Psoas muscle (tissue), 8 donors: Measurements from ENCODE around the gene SIK2. TPM values are rescaled to one million over a fixed set of nuclear protein-coding genes. Genes with fewer than 3 reads are reported as not detected.

Experiments used
- ATAC-seq, 4 donors: fragments of 200-7000 bp; cut with Tn5 transposase; one replicate each; pipeline ENCODE4 v1.9.1; 2020; ENCODE audit warnings: moderate library complexity in 3 of 4, mild to moderate bottlenecking in 2 of 4
- DNase-seq, 2 donors: peaks; one replicate each; pipeline ENCODE4 v3.0.0-alpha.2; 2020
- H3K27ac ChIP-seq: fragments of 200-600 bp; one replicate; pipeline ENCODE4 v1.8.0; 2022
- H3K27me3 ChIP-seq, 3 donors: fragments of 200-600 bp in 1 of 3; one replicate each; pipeline versions ENCODE4 v1.6.1 to v1.8.0; 2013 to 2022; ENCODE audit warnings: low read length in 2 of 3, mild to moderate bottlenecking in 2 of 3, moderate library complexity in 1 of 3; ENCODE audit not compliant: insufficient read depth in 3 of 3
- H3K36me3 ChIP-seq, 2 donors: fragments of 200-600 bp in 1 of 2; one replicate each; pipeline versions ENCODE4 v1.6.1 to v1.8.0; 2013 to 2022; ENCODE audit warnings: low read depth in 1 of 2, mild to moderate bottlenecking in 1 of 2, moderate library complexity in 1 of 2; ENCODE audit not compliant: insufficient read depth in 1 of 2
- H3K4me1 ChIP-seq: fragments of 200-600 bp; one replicate; pipeline ENCODE4 v1.8.0; 2022
- H3K4me3 ChIP-seq: fragments of 200-600 bp; one replicate; pipeline ENCODE4 v1.8.0; 2022; ENCODE audit warnings: mild to moderate bottlenecking
- H3K9me3 ChIP-seq: fragments of 200-600 bp; one replicate; pipeline ENCODE4 v1.8.0; 2022
- CTCF ChIP-seq: fragments of 200-600 bp; IDR thresholded peaks from one replicate; pipeline ENCODE4 v1.8.0; 2022; ENCODE audit warnings: antibody characterized with exemption
- WGBS, 3 donors: extraction: QIAGEN DNeasy Blood & Tissue Kit; methylation state at CpG; one replicate each; pipeline versions ENCODE4 v1.1.6 to v1.1.7; 2013; 5-methylcytosine and 5-hydroxymethylcytosine counted together
- intact Hi-C, 2 donors: fragments of 100-400 bp; cut with DNase I; formaldehyde crosslinking; loops; one replicate each; pipeline versions ENCODE4 v1.11.0 to v1.14.2; 2022
- polyA plus RNA-seq, 3 donors: library from polyadenylated mRNA; stranded (reverse); fragments of 200-250 nt; gene quantifications; one replicate each; pipeline ENCODE4 v1.2.3, GENCODE V29; 2013
- total RNA-seq, 4 donors: library from RNA; stranded (reverse); fragmentation: NEBNext Ultra II Directional in 2 of 4; extraction: Animal tissue kit (Norgen Biotek cat#: 25700) in 2 of 4; gene quantifications; one replicate each; pipeline versions ENCODE4 v1.2.1 to v1.2.4, GENCODE V29; 2021 to 2023
- donor health status: healthy with polysubstance abuse.
- donor health status: DM: no; HTN: no; CAD: no; lungs with moderate emphysema.
- donor health status: Bipolar disorder and iron deficiency.
- donor health status: healthy.
- donor health status: DM: yes; HTN: yes; CAD: no.
- donor health status: DM: no; HTN: no; CAD: no.
- donor health status: DM: no; HTN: no; CAD: no.
- donor health status: DM: yes; HTN: yes; CAD: no.

SIK2 gene
- total and polyA plus RNA-seq, 7 donors = 9.0 to 69.6 (median 30.4) TPM

DNA sequence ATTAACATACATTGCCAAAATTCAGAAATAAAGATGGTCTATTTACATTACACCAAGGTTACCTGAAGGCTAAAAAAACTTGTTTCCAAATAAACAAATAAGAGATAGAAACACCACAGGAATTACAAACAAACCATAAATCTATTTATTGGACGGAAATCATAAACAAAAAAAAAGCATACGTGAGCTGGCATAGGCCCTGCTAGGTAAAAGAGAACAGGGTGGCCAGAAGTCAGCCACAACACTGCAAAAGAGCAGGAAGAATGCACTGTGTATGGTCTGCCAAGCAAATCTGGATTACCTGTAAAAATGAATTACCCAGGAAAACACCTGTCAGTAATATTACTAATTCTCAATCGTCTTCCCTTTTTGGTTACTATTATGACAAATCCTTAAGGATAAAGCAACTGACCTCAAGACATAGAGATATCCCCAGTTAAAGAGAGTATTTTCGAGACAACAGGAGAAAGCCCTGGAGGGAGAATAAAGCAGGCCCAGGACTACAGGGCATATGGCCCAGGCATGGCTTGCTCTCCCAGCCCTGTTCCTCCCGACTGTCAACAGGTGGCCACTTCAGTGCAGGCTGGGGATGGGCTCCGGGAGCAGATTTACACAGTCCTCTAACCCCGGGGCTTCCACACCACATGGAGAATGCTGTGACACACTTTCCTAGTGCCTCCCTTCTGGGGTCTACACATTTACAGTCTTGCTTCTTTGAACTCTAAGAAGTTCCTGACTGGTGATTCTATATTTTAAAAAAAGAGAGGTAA, 146.0 kb downstream of the SIK2 start:
- no peak for TF ChIP-seq CTCF
- Histone ChIP-seq H3K27ac (no peak overlapping the region), H3K27me3 (no peaks in the 10 kb centered on the region), H3K4me1 (peaks cover 8% of the 10 kb centered on the region), H3K9me3 (no peaks in the 10 kb centered on the region), H3K36me3 (peaks cover 19 to 100% of the 10 kb centered on the region in 2 donors), H3K4me3 (no peak overlapping the region)
- 56 to 66% (median 57%) methylated on average over 7 of the region's 7 CpGs for WGBS, 3 donors
- DNase-seq (no peak), ATAC-seq (peak; percentile 43 to 61 (median 54))
- intact Hi-C loops = no loop called here

- no peaks in the 10 kb centered on the region for H3K27me3 ChIP-seq
- no peak for DNase-seq
- ATAC-seq = peak in 1 of 4 donors; percentile 25
- intact Hi-C loops = no loop called here
- no peak overlapping the region for H3K4me3 ChIP-seq
- no peaks in the 10 kb centered on the region for H3K9me3 ChIP-seq
- no peak for TF ChIP-seq CTCF
- H3K27ac ChIP-seq = no peak overlapping the region
- peaks cover 8% of the 10 kb centered on the region for H3K4me1 ChIP-seq
- peaks cover 12 to 100% of the 10 kb centered on the region in 2 donors for H3K36me3 ChIP-seq
Observed at GRCh38 chr11:111749646-111750045, 147.4 kb downstream of the SIK2 start.

DNA sequence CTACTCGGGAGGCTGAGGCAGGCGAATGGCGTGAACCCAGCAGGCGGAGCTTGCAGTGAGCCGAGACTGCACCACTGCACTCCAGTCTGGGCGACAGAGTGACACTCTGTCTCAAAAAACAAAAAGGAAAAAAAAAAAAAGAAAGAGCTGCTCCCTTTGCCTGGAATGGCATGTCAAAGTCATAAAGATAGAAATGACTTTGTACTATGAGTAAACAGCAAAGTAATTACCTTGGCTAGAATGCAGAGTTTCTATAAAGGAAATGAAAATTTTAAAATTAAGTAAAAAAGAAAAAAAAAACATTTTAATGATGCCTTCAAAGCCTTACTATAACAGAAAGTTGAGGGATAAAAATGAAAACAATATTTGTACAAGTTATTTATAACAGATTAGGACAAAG, 153.8 kb downstream of the SIK2 start:
- ATAC-seq (no peak), DNase-seq (no peak)
- TF ChIP-seq CTCF = no peak
- no peaks in the 10 kb centered on the region for H3K4me1 ChIP-seq
- intact Hi-C loops = no loop called here
- peaks cover 11 to 100% of the 10 kb centered on the region in 2 donors for H3K36me3 ChIP-seq
- WGBS, 3 donors = 95 to 98% (median 97%) methylated on average over 6 of the region's 6 CpGs
- H3K27ac ChIP-seq = no peak overlapping the region
- H3K4me3 ChIP-seq = no peak overlapping the region
- H3K27me3 ChIP-seq = no peaks in the 10 kb centered on the region
- H3K9me3 ChIP-seq = no peaks in the 10 kb centered on the region

GRCh38 chr11:111759376-111759775, 157.1 kb downstream of the SIK2 start:
- intact Hi-C loops = no loop called here
- TF ChIP-seq CTCF = no peak
- Histone ChIP-seq H3K36me3 (peaks cover 11 to 100% of the 10 kb centered on the region in 2 donors), H3K27ac (peak overlapping the region; percentile 14), H3K4me1 (peaks cover 10% of the 10 kb centered on the region), H3K27me3 (no peaks in the 10 kb centered on the region), H3K4me3 (no peak overlapping the region), H3K9me3 (no peaks in the 10 kb centered on the region)
- no peak for DNase-seq
- no peak for ATAC-seq
